Measurements from ENCODE around the gene QARS1.

QARS1 gene

GRCh38 chr3:49120096-49120437, 15.5 kb upstream of the QARS1 start:
- DNase-seq: no peak

- DNase-seq: no peak
Observed at GRCh38 chr3:49119439-49119838, 14.9 kb upstream of the QARS1 start.

DNA sequence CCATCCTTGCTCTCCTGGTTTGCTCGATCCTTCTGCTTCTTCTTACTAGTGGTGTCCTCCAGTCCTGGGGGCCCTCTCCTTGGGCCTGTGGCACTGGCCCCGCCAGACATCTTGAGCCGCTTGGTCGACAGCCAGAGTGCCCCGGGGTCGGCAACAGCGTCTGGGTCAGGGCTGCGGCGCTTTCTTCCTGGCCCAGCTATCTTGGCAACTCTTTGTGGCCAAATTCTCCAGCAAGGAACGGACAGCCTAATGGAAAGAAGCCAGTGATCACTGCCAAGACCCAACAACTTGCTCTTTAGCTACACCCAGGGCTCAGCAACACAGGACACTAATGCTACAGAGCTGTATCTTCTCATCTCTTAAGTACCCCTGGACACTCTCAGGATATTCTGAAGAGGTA, 14.5 kb upstream of the QARS1 start:
- no peak for DNase-seq

GRCh38 chr3:49112262-49112661, 7.7 kb upstream of the QARS1 start:
- no peak for DNase-seq

GRCh38 chr3:49111347-49111746, 6.8 kb upstream of the QARS1 start:
- no peak for DNase-seq

GRCh38 chr3:49110780-49111179, 6.2 kb upstream of the QARS1 start:
- no peak for DNase-seq

GRCh38 chr3:49108346-49108745, 3.8 kb upstream of the QARS1 start:
- no peak for DNase-seq

DNA sequence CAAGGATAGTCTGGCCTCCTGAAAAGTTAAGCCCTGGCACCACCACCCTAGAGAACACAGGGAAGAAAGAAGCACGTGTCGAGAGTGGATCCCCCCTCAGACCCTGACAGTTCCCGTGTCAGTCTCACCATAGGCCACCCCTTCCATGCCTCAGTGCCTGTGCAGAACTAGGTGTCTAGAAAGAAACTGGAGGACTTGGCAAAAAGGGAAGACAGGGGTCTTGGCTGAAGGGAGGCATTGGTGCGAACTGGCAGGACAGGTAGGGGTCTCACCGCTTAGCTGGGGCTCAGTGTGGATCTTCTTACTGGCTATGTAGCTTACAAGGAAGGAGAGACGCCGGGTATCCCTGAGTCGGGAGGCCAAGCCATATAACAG, 518 bp downstream of the QARS1 start:
- no peak for DNase-seq

GRCh38 chr3:49100046-49100615, 4.4 kb downstream of the QARS1 start:
- no peak for DNase-seq

DNA sequence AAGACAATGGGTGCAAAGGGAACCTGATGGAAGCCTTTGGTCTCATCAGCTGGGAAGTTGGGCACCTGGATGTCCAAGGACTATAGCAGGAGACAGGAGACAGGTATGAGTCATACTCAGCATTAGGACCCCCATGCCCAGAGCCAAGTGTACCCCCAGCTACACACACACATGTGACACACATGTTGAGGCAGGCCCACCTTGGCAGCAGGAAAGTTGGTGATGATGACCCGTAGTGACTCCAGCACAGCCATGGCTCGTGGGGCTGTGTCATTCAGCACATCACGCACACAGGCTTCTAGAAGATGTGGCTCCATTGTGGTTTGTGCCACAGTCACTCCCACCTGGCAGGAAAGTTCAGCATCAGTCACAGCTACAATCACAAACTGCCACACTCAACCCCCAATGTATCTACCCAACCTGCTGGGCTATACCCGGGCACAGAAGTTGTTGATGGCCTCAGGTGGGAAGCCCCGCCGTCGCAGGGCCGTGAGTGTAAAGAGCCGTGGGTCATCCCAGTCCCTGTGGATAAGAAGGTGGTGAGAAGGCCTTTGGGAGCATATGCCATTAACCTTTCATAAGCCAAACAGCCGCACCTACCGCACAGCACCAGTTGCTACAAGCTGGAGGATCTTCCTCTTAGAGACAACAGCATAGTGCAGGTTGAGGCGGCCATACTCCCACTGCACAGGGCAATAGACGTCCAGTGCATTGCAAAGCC, 5.5 kb downstream of the QARS1 start:
- DNase-seq: no peak

DNA sequence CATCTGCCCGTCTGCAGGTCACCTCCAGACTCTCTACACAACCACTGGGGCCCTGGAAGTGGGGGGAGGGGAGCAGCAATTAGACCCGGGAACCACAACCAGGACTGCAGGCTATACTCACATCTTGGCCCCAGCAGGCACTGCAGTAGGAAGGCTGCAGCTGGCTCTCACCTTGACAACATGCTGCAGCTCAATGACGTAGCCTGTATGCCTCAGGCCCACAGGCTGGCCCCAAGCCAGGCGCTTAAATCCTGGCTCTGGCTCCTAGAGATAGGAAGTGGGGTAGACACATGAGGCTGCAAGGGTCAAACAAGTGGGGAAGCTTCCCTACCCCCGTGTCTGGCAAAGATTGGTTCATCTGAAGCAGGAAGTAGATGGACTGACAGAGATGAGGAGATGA, 6.1 kb downstream of the QARS1 start:
- DNase-seq: no peak

GRCh38 chr3:49093853-49094767, 10.4 kb downstream of the QARS1 start, which contains the start of gene QRICH1:
QRICH1 (minus strand) TSS chr3:49094071; CDS start chr3:49077017, 17,054 bp downstream.
- DNase-seq: peak; percentile 96

DNA sequence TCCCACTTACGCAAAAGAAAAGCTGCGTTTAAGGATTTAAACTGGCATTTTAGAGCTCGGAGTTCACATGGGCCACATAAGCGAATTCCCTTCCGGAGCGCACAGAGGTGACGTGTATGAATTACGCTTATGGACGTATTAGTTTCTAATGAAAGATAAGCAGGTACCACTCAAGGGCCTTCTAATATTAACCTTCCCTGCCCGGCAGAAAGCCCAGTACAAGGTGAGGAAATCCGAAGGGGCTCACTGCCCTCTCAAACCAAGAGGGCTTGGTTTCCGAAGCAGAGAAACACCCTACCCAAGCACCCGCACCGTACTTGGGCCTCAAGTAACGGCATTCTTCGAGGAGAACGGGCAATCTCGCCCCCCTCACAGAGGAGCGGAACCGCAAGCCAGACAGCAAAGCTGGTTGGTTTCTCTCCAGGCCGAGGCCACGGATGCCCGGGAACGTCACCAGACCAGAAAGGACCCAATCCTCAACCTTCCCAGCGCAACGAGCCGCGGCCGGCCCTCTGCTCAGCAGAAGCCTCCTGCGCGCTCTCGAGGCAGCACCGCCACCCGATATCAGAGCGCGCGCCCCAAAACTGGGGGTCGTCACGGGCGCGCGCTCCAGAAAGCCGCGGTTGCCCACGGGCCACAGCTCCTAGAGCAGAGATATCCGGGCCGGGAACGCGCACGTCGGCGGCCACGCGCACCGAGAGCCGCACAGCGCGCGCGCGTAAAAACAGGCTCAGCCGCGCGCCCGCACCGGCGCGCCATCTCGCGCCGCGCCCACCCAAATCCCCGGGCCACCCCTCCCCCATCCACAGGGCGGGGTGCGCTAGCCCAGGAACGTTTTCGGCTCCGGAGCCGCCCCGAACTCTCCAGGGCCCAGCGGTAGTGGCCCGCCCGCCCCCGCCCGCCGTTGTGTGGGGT, 11.4 kb downstream of the QARS1 start:
- DNase-seq: peak; percentile 80

DNA sequence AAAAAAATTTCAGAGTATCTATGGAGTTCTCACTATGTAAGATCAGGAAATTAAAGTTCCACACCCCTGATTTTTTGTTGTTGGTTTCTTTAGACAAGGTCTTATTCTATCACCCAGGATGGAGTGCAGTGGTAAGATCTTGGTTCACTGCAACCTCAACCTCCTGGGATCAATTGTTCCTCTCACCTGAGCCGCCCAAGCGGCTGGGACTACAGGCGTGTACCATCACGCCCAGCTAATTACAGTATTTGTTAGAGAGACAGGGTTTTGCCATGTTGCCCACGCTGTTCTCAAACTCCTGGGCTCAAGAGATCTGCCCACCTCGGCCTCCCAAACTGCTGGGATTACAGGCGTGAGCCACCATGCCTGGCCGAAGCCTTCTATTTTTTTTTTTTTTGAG, 23.1 kb downstream of the QARS1 start:
- DNase-seq: no peak

DNA sequence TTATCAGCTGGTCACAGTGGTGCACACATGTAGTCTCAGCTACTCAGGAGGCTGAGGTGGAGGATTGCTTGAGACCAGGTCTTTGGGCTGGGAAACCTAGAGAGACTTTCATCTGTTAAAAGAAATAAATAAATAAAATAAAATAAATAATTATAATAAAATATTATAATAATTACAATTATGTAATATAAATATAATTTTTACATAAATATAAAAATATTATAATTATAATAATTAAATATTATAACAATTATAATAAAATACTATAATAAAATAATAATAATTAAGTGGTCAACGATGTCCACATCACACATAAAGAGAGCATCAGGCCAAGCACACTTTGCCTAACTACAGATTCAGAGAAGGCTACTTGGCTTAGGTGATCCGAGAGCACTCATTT, 25.3 kb downstream of the QARS1 start:
- no peak for DNase-seq

DNA sequence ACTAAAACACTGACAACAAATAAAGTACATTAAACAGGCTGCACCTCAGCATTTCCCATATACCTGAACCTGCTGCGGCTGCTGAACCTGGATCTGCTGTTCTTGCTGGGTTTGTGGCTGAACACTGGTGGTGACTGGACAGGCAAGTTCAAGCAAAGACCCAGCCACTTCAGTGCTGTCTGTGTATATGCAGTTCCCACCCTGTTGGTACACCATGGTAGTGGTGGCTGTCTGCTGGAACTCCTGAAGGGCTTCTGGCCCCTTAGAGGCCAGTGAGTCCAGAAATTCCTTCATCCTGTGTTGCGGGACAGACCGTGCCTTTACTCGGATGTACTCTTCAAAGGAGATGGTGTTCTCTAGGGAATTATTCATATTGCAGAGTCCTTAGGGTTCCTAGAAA, 27.9 kb downstream of the QARS1 start:
- no peak for DNase-seq

DNA sequence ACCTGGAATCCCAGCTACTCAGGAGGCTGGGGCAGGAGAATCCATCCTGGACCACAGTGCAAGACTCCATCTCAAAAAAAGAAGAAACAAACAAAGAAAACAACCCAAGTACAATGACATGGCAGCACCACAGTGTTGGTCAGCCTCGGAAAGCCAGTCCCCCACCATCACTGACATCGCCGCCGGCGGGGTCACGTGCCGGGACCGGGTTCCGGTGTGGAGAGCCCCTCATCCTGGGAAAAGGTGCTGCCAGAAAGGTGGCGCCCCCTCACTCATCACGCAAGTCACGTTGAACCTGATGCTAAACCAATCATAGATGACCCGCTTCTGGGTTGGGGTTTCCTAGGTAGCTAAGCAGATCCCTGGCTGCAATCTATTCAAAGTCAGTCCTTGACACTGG, 28.4 kb downstream of the QARS1 start:
- no peak for DNase-seq

DNA sequence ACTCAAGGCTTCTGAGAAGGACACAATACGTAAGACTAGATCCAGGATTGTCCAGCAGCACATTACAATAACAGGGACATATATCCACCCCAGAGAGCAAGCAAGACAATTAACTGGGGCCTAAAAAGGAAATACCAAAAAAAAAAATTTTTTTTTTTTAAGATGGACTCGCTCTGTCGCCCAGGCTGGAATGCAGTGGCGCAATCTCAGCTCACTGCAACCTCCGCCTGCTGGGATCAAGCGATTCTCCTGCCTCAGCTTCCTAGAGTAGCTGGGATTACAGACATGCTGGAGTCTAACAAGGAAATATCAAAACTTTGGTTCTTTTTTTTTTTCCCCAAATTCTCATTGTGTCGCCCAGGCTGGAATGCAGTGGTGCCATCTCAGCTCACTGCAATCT, 46.5 kb downstream of the QARS1 start:
- DNase-seq: no peak

GRCh38 chr3:49057268-49057667, 47.3 kb downstream of the QARS1 start:
- DNase-seq: no peak

DNA sequence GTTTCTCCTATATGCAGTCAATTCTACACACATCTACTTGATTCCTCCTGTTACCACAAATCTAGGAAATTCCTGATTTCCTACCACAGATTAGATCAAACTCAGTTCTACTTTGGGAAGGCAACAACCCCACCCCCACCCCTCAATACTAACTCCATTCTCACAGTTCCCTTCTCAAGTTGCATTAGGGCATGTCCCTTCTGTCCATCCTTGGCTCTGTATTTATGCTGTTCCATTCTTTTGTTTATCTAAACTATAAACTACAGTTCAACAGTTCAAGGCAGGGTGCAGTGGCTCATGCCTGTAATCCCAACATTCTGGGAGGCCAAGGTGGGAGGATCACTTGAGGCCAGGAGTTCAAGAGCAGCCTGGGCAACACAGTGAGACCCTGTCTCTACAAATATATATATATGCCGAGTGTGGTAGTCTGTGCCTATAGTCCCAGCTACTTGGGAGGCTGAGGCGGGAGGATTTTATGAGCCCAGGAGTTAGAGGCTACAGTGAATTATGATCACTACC, 50.2 kb downstream of the QARS1 start:
- no peak for DNase-seq

- no peak for DNase-seq
Observed at GRCh38 chr3:49053543-49053942, 51.0 kb downstream of the QARS1 start.
